HG03354 (cell line): ENCODE results near the gene CMIP.

Source experiments
- ATAC-seq: cut with Tn5 transposase; IDR thresholded peaks from one replicate; pipeline ENCODE4 v1.9.1; 2021; ENCODE audit warnings: mild to moderate bottlenecking; ENCODE audit not compliant: unreplicated experiment, poor library complexity, severe bottlenecking

Gene CMIP

DNA sequence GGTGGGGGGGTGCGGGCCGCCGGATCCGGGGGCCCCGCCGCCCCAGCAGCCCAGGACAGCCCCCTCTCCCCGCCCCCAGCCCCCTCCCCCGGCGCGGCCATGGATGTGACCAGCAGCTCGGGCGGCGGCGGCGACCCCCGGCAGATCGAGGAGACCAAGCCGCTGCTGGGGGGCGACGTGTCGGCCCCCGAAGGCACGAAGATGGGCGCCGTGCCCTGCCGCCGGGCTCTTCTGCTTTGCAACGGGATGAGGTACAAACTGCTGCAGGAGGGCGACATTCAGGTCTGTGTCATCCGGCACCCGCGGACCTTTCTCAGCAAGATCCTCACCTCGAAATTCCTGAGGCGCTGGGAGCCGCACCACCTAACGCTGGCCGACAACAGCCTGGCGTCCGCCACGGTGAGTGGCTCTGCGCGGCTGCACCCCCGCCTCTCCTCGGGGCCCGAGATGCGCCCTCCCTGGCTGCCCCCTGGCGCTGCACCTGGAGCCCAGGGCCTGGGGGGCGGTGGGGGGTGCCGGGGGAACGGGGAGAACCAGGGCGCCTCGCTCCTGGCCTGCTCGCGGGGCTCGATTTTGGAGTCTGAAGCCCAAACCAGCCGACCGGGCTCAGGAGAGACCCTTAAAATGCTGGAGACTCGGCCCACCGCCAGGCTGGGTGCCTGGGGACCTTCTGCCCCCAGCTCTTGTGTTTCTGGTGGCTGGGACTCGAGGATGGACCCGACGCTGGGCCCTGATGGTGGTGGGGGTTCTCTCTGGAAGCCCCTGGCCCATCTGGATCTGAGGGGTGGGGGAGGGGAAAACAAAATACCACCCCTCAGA lies 744 bp downstream of the CMIP start:
- peak; percentile 39 for ATAC-seq

DNA sequence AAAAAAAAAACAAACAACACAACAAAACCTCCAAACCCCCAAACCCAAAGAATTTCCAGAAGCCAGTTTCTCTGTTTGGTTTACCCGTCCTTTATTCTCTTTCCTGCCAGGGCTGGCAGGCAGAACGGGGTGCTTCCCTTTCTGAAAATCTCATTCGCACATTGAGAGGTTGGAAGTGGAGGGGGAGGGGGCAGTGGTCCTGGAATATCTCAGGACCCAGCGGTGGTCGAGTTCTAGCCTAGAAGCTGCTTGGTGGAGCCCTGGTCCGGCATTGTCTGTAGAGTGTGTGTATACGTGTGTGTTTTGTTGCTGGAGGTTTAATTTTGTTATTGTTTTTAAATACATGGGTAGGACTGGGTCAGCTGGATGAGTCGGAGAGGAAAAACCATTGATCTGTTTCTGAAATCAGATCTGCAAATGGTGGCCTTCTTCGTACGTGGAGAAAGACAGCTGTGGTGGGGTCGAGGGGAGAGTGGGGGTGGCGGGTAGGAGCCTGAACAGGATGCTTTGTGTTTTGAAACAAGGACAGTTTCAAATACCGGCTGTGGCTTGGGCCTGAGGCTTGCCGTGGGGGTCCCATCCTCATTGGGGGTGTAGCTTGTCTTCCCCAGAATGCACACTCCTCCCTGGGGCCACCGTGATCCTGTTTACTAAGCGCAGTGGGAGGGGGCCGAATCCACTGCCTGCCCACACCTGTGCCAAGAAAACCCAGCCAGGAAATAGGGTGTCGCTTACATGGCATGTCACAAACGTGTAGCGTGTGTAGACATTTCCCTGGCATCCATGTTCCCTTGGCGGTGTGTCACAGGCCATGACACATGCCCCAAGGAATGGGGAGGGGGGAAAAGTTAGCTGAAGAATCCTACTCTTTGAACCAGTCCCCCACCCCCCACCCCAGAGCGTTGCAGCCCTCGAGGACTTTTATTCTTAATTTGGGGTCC lies 1.6 kb downstream of the CMIP start:
- ATAC-seq, result no peak

DNA sequence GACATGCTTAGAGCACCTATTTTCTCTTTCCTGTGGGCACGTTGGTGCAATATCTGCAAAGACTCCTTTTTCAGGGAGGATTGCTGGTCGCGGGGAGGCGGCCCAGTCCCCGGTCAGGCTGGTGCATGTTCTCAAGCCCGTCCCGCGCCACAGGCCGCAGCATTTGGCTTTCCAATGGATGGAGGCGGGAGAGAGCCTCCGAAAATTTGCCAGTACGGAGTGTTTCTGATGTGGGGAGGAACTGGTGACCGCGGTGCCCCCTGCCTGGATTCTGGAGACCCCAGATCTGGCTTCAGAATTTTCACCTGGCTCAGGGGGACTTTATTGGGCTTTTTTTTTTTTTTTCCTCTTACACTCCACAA lies 2.3 kb downstream of the CMIP start:
- no peak for ATAC-seq

DNA sequence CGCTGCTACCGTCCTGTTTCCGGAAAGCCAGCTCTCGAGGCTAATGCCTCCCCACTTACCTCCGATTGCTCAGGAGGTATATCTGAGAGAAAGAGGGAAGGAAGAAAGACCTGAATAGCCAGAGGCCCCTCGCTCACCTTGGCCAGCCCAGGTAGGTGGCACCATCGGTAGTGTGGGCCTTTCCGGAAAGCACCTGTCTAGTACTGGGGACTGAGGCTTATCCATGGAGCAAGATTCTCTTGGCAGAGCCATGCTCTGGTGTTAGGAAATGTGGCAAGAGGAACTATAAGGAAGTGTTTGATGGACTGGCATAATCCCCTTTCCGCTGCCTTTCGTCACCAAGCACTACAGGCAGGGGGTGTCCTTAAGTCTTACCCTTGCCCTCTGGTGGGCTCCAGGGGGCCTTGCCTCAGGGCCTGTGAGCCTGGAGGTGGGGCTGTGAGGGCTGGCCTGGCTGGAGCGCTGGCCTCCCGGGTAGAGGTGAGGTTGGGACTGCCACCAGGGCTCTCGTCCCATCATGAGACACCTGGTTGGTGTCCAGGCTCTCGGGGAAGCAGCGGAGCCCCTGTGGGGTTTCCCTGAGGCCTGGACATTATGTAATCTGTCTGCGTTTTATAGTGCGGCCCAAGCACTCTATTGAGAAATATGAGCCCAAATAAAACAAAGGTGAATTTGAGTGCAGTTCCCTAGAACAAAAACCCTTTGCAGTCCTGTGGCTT lies 2.9 kb downstream of the CMIP start:
- no peak for ATAC-seq

DNA sequence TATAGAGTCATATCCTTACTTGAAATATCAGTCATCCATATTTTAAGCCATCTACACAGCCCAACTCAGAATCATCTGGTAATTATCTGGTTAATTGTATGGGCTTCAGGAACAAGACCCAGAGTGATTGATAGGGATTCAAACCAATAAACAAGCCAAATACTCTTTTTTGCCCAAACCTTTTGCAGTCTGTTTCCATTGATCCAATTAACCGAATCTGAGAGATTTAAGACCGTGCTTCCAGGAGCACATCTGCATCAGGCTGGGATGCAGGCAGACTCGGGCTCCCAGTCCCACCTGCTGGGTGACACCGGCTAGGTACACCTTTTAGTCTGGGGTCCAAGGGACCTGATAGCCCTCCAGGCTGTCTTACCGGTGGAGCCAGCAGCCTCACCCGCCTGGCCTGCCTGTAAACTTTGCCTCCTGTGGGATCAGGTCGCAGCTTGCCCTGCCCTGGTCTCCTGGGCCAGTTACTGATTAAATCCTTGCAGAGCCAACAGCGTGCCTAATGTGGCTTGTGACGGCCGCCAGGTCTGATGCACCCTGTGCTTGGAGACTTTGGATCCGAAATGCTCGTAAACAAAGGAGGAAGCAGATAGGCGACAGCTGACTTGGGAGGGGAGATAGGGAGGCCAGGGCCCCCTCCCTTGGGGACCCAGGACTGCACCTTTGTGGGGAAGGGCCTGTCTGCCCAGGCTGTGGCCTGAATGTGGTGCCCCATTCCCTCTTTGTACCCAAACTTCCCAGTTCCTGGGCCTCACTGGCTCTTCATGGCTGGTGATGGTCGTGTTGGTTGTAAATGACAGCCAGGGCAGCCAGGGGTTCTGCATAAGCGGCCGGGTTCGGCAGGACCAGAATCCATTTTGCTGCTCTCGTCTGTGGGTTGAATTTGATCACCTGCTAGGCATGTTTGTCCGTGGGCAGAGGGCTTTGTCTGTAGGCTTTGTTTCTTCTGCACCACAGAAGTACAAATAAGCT lies 3.8 kb downstream of the CMIP start:
- no peak for ATAC-seq

DNA sequence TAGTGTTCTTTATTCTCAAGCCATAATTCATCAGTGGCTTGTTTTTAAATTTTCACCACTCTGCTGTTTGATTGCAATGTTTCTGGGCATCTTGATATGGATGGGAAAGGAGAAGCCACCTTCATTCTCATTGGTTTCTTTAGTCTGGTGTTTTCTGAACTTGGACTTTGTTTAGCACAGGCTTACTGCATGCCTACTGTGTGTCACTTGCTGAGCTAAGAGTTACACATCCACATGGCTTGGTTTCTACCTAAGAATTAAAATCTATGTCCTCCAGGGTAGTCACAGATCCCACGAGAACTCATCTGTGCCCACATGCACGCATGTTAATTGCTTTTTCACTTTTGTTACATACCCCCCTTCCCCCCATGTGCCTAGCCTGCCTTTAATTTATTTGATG lies 4.6 kb downstream of the CMIP start:
- ATAC-seq, result no peak

DNA sequence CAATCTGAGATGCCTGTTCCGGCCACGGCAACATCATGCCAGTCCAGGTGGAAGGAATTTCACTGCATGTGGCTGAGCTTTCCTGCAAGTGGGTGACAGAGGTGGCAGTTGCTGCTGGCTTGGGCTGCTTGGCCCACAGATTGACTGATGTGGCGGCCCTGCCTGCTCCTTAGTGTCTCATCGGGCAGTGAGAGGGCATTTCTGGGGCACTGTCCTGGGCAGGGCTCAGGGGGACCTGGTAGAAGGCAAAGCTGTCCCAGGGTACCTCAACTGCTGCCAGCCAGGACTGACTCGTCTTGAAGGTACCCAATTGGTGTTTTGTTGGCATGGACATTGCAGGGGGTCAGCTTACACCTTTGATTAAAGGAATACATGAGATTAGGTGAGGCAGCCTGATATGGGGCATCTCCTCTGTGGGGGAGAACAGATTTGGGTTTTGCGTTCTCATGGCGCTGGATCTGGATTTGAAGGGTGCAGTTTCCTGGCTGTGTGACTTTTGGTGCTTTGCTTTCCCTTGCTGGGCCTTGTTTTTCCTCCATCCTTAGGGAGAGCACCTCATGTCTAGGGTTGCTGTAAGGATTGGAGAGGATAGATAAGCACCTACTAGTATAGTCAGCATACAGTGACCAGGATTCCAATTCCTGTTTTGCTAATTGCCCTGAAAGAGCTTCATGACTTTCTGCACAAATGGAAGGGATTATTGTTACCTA lies 5.4 kb downstream of the CMIP start:
- no peak for ATAC-seq

DNA sequence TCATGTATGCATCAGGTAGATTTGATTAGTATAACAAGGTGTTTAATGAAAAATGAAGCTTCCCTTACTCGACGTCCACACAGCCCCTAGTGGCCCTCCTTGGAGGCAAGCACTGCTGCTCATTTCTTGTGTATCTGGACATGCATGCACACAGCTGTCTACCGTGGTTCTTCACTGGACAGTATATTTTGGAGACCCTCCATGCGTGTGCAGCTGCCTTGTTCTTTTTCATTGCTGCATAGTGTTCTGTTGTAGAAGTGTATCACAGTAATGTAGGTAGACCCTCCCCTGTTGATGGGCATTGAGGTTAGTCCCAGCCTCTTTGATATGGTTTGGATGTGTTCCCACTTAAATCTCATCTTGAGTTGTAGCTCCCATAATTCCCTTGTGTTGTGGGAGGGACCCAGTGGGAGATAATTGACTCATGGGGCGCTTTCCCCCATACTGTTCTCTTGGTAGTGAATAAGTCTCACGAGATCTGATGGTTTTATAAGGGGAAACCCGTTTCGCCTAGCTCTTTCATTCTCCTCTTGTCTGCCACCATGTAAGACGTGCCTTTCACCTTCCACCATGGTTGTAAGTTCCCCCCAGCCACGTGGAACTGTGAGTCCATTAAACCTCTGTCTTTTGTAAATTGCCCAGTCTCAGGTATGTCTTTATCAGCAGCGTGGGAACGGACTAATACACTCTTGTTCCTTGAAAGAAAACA lies 6.3 kb downstream of the CMIP start:
- ATAC-seq, result no peak

DNA sequence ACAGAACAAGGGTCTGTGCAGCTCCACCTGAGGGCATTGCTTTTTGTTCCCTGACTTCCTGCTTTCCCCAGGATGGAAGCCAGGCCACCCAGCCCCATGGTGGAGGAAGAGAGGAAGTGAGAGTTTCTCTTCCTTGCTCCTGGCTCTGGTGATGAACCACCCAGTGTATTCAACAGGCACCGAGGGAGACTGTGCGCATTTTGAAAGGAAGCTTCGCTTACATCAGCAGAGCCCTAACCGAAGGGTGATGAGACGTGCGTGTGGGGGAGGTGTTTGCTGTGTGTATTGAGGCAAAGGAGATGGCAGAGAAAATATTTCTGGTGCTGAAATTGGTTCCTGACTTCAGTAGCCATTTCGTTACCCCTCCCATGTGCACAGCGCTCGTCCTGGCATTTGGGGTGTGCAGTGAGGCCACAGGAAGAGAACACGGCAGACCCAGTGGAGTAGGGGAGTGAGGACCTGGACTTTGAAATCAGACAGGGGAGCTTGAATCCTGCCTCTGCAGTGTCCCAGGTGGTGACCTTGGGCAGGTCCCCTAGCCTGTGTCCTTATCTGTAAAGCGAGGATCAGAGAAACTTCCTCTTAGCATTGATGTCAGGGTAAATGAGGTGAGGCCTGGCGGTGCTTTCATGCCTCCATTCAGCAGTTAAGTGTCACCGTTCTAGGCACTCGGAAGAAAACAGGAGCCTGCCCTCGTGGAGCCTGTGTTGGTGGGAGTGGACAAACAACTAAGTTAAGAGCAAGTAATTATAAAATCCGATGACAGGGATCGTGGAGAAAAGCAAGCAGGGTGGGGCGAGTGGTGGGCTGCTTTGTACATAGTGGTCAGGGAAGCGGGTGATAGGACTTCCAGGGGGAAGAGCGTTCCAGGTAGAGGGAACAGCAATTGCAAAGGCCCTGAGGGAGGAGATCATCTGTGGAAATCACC lies 7.4 kb downstream of the CMIP start:
- no peak for ATAC-seq

DNA sequence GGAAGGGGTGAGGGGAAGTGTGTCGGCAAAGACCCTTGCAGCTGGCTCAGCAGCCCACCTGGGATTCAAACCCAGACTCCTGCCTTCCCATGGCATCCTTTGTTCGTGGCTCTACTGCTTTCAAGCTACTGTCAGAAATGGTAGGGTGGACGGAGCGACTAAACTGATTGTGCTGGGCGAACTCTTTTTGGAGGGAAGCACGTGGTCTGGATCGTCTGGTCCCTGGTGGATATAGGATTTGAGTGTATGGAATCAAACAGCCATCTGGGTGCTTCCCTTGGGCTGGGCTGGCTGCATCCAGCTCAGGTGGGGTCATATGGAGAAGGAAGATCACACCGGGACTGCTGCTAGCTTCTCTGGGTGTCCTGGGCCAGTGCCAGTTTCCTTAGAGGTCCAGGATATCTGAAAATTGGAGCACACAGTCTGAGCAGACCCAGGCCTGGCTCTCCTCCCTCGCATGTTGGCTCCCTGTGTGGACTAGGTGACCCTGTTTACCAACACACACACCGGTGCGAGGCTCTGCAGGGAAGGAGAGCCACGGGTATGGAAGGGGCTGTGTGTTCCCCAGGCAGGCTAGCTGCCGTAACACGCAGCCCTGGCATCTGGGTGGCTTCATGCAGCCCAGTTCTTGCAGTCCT lies 8.6 kb downstream of the CMIP start:
- no peak for ATAC-seq

DNA sequence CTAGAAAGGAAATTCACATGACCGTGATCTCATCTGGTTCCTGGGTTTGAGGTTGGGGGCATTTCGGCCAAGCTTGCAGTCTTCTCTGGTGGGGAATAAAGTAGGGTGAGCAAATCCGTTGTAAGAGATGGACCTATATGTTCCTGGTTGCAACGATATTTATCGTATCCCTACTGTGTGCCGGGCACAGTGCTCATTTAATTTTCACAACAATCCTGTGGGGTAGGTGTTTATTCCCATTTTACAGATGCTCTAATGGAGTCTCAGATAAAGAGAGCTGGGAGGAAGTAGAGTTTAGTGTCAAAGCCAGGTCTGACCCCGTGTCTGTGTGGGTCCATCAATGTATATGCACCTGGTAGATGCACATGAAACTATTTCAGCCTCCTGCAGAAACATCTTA lies 9.4 kb downstream of the CMIP start:
- ATAC-seq, result no peak

DNA sequence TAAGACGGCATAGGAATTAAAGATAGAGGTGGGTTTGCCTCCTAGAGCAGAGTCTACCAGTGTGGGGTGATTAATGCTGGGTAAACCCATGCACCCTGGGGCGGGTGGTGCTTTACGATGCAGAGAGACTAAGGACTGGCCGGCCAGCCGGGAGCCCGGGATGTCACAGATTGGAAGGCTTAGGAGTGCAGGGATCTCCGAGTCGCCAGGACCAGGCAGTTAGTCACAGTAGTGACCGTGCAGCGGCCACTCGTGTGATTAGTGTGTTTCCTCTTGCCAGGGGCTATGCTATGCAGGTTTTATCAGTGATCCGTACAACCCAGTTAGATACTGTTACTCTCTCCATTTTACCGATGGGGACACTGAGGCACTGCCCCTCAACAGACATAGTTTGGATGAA lies 10.4 kb downstream of the CMIP start:
- ATAC-seq, result no peak

DNA sequence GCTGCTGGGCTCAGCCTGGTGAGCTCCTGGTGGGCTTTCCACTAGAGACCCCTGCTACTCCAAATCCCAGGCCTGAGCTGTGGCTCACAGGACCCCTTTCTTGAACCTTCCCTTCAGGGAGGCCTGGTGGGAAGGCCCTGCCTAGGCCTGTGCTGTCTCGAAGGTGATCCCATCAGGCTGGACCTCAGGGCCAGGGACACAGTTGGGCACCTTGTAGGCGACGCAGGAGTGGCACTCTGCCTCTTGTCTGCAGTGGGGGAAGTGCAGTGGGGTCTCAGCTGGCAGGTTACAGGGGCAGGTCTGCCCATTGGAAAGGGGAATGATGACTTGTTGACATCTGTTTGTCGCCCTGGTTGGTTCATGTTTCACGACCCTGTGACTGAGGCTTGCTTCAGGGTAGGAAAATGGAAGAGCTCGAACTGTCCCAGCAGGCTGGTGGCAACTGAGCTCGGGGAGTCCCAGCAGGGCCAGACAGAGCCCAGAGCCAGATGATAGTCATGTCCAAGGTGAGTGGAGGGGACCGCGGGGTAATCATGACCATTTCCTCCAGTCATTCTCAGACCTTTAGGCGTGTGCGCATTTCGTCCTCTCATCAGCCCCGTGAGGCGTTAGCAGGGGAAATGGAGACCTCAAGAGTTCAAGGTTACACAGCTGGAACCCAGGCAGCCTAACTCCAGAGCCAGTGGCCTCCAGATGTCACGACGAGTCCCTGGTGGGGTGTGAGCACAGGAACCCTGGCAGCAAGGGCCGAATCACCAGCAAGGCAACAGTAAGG lies 11.3 kb downstream of the CMIP start:
- no peak for ATAC-seq

DNA sequence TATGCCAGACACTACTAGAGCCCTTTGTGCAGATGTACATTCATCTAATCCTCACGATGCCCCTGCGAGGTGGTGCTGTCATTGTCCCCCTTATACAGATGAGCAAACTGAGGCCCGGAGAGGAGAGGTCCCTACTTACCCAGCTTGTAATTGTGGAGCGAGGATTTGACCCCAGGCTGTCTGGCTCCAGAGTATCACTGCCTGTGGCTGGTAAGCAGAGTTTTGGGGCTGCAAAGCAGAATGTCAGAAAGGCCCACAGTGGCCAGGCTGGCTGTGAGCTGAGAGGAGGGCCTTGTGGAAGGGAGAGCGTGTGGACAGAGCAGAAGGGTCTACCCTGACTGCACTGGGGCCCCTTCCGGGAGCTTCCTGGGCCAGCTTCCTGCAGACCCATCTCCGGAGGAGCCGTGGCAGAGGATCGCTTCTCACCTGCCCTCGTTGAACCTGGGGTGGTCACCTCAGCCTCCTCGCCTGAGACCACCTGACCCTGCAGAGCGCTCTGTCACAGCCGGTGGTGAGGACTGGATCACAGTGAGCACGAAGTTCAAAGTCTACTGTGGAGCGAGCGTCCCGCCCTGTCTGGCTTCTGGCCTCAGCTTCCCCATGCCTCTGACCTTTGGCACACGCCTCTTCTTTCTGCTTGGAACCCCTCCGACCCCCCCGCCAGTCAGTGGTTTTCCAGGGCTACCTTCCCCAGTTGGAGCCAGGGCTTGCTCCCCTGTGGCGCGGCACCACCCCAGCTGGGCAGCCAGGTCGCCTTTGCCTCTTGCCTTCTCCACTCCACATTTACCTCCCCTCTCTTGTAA lies 12.1 kb downstream of the CMIP start:
- ATAC-seq, result no peak
